Stimulated activated CD8-positive, alpha-beta memory T cell treated with anti-CD3 and anti-CD28 coated beads, Interleukin-7, amount 100 ng/mL, for 4 hours (primary cell): ENCODE results near the gene VEPH1.
"Not testable (repeated sequence)": the region's sequence is repeated elsewhere in the genome, so short reads cannot be mapped to it uniquely, and the experiment has no call there.

Experiments
- DNase-seq, 2 donors: peaks; one replicate each; pipeline ENCODE4 v3.0.0-alpha.2; 2020; ENCODE audit warnings: low read depth in 2 of 2

Gene VEPH1

GRCh38 chr3:157350651-157351050 is 152.6 kb downstream of the VEPH1 start:
- DNase-seq, result not testable (repeated sequence)

GRCh38 chr3:157348304-157349075 is 154.7 kb downstream of the VEPH1 start:
- not testable (repeated sequence) for DNase-seq

DNA sequence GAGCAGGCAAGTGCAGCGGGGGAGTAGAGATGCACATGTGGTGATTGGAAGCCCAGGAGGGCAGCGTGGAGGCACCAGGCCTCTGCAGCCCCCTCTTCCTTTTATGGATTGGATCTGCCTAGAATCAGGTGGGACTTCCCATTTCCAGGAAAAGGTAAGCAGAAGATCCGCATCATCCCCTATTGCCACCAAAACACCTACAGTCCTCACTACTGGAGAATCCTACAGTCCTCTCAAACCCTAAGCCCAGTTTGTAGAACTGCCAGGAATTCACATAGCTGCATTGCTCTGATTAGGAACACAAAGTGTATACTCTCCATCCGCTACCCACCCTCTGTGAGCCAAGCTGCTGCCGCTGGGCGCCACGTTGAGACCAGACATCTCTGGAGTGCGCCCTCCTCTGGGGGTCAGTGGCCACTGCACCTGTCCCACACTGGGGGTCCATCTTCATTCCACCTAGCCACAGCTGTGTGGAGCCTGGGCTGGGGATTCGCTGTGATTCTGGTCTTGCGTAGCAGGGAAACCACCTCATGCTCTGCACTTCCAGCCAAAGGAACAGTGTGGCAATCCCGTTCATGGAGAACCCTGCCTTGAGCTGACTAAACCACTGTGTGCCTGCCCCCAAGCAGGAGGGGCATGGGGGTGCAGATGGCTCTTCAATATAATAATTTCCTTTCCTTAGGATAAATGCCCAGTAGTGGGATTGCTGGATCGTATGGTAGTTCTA is 155.5 kb downstream of the VEPH1 start:
- no peak for DNase-seq

- no peak for DNase-seq
These were observed 166.8 kb downstream of the VEPH1 start for GRCh38 chr3:157336252-157337009.

DNA sequence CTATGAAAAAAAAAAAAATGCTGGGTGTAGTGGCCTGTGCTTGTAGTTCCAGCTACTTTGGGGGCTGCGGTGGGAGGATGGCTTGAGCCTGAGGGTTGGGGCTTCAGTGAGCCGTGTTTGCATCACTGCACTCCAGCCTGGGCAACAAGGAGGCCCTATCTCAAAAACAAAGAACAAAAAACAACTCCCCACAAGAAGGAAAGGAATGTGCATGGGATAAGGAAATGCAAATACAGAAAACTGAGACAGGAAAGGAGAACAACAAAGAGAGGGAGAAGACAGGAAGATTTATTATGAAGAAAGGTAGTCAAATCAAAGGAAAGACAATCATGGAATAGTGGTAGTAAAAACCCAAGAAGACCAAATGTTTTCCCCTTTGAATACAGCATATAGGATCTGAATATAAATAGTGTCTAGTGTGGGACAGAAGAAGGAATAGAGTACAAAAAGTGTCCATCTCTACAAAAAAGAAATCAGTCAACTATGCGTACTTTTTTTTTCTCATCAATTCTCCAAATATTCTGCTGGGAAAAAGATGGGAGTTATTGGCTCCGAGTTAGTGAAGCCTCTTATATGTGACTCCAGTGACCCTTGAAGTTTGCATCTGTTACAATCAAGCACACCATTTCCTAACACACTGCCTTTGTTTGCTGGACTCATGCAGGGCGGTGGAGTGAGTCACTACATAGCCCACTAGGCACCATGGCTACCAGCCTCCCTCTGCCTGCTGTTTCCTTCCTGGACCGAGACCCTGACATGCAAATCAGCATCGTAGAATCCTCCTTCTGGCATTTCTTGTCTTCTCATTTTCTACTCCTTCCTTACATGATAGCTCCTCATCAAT is 167.8 kb downstream of the VEPH1 start:
- DNase-seq, result no peak

DNA sequence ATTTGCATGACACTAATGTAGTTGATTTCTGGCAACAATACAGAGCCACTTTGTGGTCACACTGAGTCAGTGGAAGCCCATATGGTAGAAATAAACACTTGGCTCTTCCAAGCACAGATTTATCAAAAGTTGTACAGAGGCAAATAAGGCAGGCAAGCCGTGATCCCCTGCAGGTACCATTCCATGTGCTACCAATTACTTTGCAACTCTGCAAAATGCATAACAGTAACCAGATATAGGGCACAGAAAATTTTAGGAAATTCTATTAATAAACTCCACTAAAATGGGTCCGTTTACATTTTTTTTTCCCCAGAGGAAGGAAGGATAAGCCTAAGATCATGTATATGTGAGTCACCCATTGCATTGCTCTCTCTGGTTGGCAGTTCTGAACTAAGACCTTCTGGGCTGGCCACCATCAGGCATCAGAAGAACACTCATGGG is 169.6 kb downstream of the VEPH1 start:
- DNase-seq, result no peak

DNA sequence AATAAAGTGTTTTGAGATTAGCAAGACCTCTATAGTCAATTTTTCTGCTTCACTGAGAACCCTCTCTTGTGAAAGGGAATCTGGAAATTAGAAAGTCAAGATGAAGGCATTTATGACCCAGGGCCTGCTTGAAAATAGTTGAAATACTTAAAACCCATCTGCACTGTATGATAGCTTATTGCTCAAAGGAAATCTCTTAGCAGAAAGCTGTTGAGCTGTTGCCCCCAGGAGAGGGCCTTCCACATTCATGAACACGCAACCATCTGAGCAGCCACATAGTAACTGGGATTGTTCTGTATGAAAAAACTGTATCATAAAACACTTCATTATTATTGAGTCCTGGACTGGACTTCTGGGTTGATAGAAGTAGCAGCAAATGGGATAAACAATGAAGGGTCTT is 173.0 kb downstream of the VEPH1 start:
- DNase-seq, result no peak

DNA sequence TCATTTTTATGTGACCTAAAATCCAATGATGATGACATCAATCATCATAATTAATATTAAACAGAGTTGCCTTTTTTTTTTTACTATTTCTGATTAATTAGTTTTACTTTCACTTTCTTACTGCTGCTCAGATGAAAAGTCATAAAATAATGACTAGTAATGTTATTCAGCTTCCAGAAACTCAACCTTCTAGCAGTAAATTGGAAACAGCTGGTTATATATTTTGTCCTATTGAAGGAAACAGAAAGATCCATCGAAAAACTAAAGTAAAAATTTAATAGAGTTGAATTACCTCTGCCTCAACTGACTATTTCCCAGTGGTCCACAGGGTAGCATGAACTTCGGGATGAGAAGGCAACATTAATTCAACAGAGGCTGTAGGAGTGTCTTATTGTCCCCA is 173.7 kb downstream of the VEPH1 start:
- no peak for DNase-seq

GRCh38 chr3:157327837-157328236 is 175.4 kb downstream of the VEPH1 start:
- no peak for DNase-seq

DNA sequence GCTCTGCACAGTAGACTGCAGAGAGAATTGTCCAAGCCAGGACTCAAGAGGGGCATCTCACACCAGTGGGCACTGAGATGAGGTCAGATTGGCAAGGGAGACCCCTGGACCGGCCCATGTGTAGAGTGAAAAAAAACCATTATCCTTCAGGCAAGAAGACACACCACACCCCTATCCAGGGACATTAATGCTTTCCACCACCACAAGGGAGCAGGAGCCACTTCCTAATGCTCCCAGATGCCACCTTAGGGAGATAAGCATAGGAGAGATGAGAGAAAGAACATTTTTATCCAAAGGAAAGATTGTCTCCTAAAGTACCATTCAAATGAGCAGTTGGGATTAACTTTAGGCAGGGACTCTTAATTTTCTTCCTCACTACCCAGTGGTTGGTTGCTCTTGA is 176.2 kb downstream of the VEPH1 start:
- DNase-seq, result no peak

GRCh38 chr3:157324869-157325268 is 178.3 kb downstream of the VEPH1 start:
- not testable (repeated sequence) for DNase-seq

GRCh38 chr3:157323360-157323759 is 179.9 kb downstream of the VEPH1 start:
- DNase-seq, result no peak

- DNase-seq, result no peak
These were observed 183.5 kb downstream of the VEPH1 start for GRCh38 chr3:157319672-157320071.

DNA sequence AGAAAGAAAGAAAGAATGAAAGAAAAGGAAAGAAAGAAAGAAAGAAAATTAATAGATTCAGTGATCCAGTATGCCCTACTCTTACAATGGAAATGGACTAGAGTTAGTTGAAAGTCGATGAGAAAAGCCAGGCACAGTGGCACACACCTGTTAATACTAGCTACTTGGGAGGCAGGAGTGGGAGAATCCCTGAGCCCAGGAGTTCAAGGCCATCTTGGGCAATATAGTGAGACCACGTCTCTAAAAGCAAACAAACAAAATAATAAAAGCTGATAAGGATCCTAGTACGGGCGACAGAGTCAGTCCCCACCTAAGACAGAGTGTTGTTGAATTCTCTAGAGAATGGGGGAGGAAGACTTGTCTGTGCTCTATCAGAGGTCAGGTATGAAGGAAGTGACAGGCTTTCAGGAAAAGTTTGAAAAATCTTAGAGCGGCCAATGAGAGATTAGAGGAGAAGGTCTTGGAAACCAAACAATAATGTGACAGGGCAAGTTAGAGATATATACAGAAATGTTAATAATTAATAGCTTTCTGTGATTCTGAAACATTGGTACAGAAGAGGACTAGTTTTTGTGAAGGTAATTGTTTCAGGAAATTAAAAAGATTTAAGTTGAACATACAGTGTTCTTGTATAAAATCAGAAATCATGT is 184.5 kb downstream of the VEPH1 start:
- no peak for DNase-seq

DNA sequence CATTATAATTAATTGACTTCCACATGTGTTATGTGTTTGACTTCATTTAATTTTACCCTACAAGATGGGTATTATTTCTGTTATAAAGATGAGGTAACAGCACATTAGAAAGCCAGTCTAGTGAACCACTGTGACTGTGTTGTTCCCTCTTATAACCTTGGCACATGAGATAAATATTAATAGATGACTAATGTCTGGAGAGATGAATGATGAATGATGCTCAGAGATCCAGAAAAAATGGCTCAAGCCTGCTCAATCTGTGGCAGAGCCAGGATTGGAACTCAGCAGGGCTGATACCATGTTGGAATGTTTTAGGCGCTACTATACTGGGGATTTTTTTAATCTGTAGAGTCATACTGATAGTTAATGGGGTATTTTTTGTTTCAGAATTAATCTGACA is 185.3 kb downstream of the VEPH1 start:
- DNase-seq, result no peak

- DNase-seq, result no peak
These were observed 190.0 kb downstream of the VEPH1 start for GRCh38 chr3:157313186-157313585.

DNA sequence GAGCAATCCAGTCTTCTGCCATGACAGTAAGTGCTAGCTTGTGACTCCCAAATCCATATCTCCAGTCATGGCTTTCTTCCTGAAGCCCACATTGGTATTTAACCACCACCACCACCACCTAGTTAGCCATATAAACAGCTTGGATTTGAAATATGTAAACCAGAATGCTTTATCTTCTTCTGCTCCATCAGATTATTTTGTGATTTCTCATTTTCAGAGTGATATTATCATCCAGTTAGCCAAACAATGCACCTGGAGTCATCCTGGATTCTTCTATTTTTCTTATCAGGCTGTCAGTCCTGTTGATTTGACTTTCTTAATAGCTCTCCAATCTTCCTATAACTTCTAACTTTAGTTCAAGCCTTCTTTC is 190.9 kb downstream of the VEPH1 start:
- no peak for DNase-seq

DNA sequence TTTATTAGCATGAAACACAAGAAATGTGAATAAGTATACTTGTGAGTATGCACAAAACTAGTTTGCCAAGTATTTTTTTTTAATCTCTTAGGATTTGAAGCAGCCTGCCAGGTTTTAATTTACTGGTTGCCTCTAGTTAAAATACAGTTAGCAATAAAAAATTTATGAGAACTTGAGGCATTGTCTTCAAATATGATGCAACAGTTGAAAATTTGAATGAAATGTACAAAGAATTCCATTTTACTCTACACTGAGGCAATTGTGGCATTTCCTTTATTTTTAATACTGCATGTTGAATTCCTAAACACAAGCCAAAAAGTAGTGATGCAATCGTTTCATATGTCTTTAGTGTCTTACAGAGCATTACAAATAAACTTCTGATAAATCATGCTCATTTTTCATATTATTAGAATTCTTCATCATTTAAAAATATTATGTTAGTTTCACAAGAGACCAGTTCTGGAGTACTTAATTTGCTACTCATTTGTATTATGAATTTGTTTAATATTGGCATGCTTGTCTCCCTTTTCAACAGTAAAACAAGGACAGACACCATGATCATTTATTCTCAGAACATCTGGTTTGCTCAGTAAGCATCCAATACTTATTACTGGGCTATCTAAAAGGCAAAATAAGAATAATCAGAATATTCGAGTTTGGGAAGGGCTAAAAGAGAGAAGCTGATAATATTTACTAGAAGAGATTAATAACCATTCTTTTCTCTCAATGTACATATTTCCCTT is 191.4 kb downstream of the VEPH1 start:
- no peak for DNase-seq

DNA sequence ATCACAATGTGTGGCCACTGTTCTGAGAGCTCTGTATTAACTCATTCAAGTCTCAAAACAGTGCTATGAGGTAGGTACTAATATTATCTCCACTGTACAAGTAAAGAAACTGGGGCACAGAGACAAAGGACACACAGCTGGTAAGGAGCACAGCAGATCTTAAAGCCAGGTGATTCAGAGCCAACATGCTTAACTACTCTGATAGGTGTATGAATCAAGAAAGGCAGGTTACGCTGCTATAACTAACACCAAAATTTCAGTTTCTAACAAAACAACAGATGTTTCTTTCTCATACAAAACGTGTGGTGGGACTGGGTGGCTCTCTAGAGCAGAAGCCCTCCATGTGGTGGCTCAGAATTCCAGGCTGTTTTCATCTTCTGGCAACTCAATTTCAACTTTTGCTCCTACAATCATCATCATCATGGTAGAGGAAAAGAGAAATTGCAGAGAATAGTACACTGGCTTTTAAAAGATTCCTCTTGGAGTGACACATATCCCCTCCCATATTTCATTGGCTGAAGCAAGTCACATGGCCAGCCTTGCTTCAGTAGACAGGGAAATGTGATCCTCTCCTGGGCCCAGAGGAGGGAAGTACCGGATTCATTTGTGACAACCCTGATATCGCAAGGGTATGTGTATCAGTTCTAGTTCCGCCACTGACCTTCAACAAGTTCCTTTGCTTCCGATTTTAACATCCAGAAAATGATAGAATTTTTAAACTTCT is 192.7 kb downstream of the VEPH1 start:
- DNase-seq, result no peak

DNA sequence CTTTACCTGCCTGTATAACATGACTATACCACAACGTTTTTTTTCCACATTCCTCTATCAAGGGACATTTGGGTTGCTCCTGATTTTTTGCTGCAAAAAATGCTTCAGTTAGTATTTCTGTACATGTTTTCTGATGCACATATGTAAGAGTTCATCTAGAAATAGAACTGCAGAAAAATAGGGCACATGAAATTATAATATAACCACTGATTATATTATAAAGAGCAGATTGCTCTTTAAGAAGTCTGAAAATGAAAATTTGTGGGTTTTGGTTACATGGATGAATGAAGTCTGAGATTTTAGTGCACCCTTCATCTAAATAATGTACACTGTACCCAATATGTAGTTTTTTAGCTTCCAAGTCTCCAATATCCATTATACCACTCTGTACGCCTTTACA is 196.7 kb downstream of the VEPH1 start:
- no peak for DNase-seq
